ENCODE results near the gene FRMPD3.
"Not testable (repeated sequence)": the region's sequence is repeated elsewhere in the genome, so short reads cannot be mapped to it uniquely, and the experiment has no call there.

FRMPD3 gene

GRCh38 chrX:107470971-107471370 is 21.5 kb downstream of the FRMPD3 start:
- DNase-seq = no peak
- in situ Hi-C loops (cut with MboI; ENCODE audit: low pct_unique_long_range_greater_than_20kb, low sequenced_read_pairs) = no loop called here

GRCh38 chrX:107471420-107471819 is 22.0 kb downstream of the FRMPD3 start:
- in situ Hi-C loops (cut with MboI; ENCODE audit: low pct_unique_long_range_greater_than_20kb, low sequenced_read_pairs); DNase-seq: not testable (repeated sequence)

- DNase-seq = no peak
- in situ Hi-C loops (cut with MboI; ENCODE audit: low pct_unique_long_range_greater_than_20kb, low sequenced_read_pairs) = no loop called here
These were observed 28.0 kb downstream of the FRMPD3 start for GRCh38 chrX:107477406-107477805.

- in situ Hi-C loops (cut with MboI; ENCODE audit: low pct_unique_long_range_greater_than_20kb, low sequenced_read_pairs) = no loop called here
- no peak for DNase-seq
These were observed 30.8 kb downstream of the FRMPD3 start for GRCh38 chrX:107480272-107480671.

GRCh38 chrX:107482046-107482445 is 32.6 kb downstream of the FRMPD3 start:
- DNase-seq = no peak
- in situ Hi-C loops (cut with MboI; ENCODE audit: low pct_unique_long_range_greater_than_20kb, low sequenced_read_pairs) = no loop called here

GRCh38 chrX:107484002-107484726 is 34.7 kb downstream of the FRMPD3 start:
- in situ Hi-C loops (cut with MboI; ENCODE audit: low pct_unique_long_range_greater_than_20kb, low sequenced_read_pairs) = no loop called here
- DNase-seq = peak; percentile 10

GRCh38 chrX:107485013-107485412 is 35.6 kb downstream of the FRMPD3 start:
- peak; percentile 28 for DNase-seq
- in situ Hi-C loops (cut with MboI; ENCODE audit: low pct_unique_long_range_greater_than_20kb, low sequenced_read_pairs) = no loop called here

- in situ Hi-C loops (cut with MboI; ENCODE audit: low pct_unique_long_range_greater_than_20kb, low sequenced_read_pairs) = no loop called here
- no peak for DNase-seq
These were observed 43.7 kb downstream of the FRMPD3 start for GRCh38 chrX:107493141-107493540.

- no peak for DNase-seq
- in situ Hi-C loops (cut with MboI; ENCODE audit: low pct_unique_long_range_greater_than_20kb, low sequenced_read_pairs) = no loop called here
These were observed 47.3 kb downstream of the FRMPD3 start for GRCh38 chrX:107496786-107497185.
